ENCODE measurements around the gene PIP5K1C.

DNA sequence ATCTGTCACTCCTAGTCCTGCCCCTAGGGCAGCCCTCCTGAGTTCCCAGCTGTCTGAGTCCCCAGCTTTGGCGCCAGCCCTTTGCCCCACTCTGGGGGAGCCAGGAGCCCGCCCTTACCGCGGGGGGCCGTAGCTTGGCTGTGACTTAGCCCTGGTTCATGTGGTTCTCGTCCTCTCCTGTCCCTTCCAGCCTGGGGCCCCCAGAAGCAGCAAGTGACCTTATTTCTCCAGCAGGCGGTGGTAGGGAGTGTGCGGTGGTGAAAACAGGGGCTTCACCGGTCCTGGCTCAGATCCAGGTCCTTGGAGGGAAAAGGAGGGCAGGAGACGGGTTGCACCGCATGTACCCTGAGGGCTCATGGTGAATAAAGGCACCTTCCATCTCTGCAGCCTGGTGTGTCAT is 107.1 kb downstream of the PIP5K1C start:
- TF ChIP-seq TCF3 (IDR thresholded peaks at IDR 0.05; ENCODE audit: borderline replicate concordance, insufficient read depth, low read depth, low read length) (no peak), POLR2AphosphoS5 (IDR thresholded peaks at IDR 0.05; ENCODE audit: low read length) (no peak), CHD2 (IDR thresholded peaks at IDR 0.05; ENCODE audit: borderline replicate concordance, low read depth, low read length) (no peak), POLR2A (IDR thresholded peaks at IDR 0.05; ENCODE audit: low read depth, low read length) (no peak), FOXM1 (IDR thresholded peaks at IDR 0.05; ENCODE audit: low read depth, low read length) (no peak), EZH2 (IDR thresholded peaks at IDR 0.05; ENCODE audit: borderline replicate concordance, control insufficient read depth, low read depth, low read length) (no peak), ATF7 (IDR thresholded peaks at IDR 0.05; ENCODE audit: low read depth) (no peak)
- TF ChIP-seq, protein P1, sequence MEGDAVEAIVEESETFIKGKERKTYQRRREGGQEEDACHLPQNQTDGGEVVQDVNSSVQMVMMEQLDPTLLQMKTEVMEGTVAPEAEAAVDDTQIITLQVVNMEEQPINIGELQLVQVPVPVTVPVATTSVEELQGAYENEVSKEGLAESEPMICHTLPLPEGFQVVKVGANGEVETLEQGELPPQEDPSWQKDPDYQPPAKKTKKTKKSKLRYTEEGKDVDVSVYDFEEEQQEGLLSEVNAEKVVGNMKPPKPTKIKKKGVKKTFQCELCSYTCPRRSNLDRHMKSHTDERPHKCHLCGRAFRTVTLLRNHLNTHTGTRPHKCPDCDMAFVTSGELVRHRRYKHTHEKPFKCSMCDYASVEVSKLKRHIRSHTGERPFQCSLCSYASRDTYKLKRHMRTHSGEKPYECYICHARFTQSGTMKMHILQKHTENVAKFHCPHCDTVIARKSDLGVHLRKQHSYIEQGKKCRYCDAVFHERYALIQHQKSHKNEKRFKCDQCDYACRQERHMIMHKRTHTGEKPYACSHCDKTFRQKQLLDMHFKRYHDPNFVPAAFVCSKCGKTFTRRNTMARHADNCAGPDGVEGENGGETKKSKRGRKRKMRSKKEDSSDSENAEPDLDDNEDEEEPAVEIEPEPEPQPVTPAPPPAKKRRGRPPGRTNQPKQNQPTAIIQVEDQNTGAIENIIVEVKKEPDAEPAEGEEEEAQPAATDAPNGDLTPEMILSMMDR (IDR thresholded peaks at IDR 0.05 in 2 of 3, conservative IDR thresholded peaks at IDR 0.05 in 1 of 3; ENCODE audit: control insufficient read depth in 2 of 3, extremely low read depth in 1 of 3, insufficient read depth in 1 of 3, low read depth in 3 of 3, low read length in 3 of 3), result no peak
- TF ChIP-seq, protein P2, sequence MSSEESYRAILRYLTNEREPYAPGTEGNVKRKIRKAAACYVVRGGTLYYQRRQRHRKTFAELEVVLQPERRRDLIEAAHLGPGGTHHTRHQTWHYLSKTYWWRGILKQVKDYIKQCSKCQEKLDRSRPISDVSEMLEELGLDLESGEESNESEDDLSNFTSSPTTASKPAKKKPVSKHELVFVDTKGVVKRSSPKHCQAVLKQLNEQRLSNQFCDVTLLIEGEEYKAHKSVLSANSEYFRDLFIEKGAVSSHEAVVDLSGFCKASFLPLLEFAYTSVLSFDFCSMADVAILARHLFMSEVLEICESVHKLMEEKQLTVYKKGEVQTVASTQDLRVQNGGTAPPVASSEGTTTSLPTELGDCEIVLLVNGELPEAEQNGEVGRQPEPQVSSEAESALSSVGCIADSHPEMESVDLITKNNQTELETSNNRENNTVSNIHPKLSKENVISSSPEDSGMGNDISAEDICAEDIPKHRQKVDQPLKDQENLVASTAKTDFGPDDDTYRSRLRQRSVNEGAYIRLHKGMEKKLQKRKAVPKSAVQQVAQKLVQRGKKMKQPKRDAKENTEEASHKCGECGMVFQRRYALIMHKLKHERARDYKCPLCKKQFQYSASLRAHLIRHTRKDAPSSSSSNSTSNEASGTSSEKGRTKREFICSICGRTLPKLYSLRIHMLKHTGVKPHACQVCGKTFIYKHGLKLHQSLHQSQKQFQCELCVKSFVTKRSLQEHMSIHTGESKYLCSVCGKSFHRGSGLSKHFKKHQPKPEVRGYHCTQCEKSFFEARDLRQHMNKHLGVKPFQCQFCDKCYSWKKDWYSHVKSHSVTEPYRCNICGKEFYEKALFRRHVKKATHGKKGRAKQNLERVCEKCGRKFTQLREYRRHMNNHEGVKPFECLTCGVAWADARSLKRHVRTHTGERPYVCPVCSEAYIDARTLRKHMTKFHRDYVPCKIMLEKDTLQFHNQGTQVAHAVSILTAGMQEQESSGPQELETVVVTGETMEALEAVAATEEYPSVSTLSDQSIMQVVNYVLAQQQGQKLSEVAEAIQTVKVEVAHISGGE (CRISPR knock-in tag; IDR thresholded peaks at IDR 0.05), result no peak
- TF ChIP-seq, protein P3, sequence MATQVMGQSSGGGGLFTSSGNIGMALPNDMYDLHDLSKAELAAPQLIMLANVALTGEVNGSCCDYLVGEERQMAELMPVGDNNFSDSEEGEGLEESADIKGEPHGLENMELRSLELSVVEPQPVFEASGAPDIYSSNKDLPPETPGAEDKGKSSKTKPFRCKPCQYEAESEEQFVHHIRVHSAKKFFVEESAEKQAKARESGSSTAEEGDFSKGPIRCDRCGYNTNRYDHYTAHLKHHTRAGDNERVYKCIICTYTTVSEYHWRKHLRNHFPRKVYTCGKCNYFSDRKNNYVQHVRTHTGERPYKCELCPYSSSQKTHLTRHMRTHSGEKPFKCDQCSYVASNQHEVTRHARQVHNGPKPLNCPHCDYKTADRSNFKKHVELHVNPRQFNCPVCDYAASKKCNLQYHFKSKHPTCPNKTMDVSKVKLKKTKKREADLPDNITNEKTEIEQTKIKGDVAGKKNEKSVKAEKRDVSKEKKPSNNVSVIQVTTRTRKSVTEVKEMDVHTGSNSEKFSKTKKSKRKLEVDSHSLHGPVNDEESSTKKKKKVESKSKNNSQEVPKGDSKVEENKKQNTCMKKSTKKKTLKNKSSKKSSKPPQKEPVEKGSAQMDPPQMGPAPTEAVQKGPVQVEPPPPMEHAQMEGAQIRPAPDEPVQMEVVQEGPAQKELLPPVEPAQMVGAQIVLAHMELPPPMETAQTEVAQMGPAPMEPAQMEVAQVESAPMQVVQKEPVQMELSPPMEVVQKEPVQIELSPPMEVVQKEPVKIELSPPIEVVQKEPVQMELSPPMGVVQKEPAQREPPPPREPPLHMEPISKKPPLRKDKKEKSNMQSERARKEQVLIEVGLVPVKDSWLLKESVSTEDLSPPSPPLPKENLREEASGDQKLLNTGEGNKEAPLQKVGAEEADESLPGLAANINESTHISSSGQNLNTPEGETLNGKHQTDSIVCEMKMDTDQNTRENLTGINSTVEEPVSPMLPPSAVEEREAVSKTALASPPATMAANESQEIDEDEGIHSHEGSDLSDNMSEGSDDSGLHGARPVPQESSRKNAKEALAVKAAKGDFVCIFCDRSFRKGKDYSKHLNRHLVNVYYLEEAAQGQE (IDR thresholded peaks at IDR 0.05; ENCODE audit: low read depth, low read length), result no peak
